B cell (primary cell): ENCODE data around the gene CTNNA1. TPM values are rescaled to one million over a fixed set of nuclear protein-coding genes. Genes with fewer than 3 reads are reported as not detected.

Experiments
- ATAC-seq: fragments of 200-7000 bp; cut with Tn5 transposase; one replicate; pipeline ENCODE4 v1.10.0; 2021; ENCODE audit warnings: low read depth, mild to moderate bottlenecking, moderate number of reproducible peaks, moderate library complexity
- CTCF ChIA-PET: fragments of 350-600 bp; sonication (Branson Sonifier 250); formaldehyde crosslinking; loops from one replicate; lab custom pipeline; 2021; ENCODE audit warnings: antibody characterized with exemption, inconsistent platforms; lab: Charles Lee
- POLR2A ChIA-PET: fragments of 350-600 bp; sonication (Branson Sonifier 250); formaldehyde crosslinking; loops from one replicate; lab custom pipeline; 2021; ENCODE audit warnings: antibody characterized with exemption; lab: Charles Lee
- DNase-seq: peaks from one replicate; pipeline ENCODE4 v3.0.0; 2013
- H2AFZ ChIP-seq: 2 replicates; pipeline ENCODE4 v1.6.1; 2012; ENCODE audit warnings: mild to moderate bottlenecking, low read depth, low read length; ENCODE audit not compliant: insufficient read depth, poor library complexity, severe bottlenecking
- H3K27ac ChIP-seq, 2 donors: 1 replicate in 1 of 2; 2 replicates in 1 of 2; pipeline ENCODE4 v1.5.1; 2012 to 2013; ENCODE audit warnings: low read length in 2 of 2, mild to moderate bottlenecking in 2 of 2, moderate library complexity in 1 of 2
- H3K27me3 ChIP-seq, 4 experiments: fragments of 200-600 bp in 1 of 4; sonication (generic) in 1 of 4; replicated peaks in 1 of 4; 1 replicate in 2 of 4; 2 replicates in 2 of 4; pipeline versions ENCODE4 v1.6.1 to v1.7.0; 2013 to 2016; ENCODE audit warnings: low read length in 3 of 4, mild to moderate bottlenecking in 2 of 4, mixed read lengths in 1 of 4, moderate library complexity in 1 of 4; ENCODE audit not compliant: insufficient read depth in 4 of 4, control insufficient read depth in 3 of 4; ENCODE audit errors: control extremely low read depth in 1 of 4
- H3K36me3 ChIP-seq, 2 experiments: replicated peaks in 1 of 2; 1 replicate in 1 of 2; 2 replicates in 1 of 2; pipeline versions ENCODE4 v1.6.1 to v1.7.1; 2013; ENCODE audit warnings: low read length in 1 of 2; ENCODE audit not compliant: insufficient read depth in 2 of 2, control insufficient read depth in 1 of 2; ENCODE audit errors: control extremely low read depth in 1 of 2, extremely low read depth in 1 of 2
- H3K4me1 ChIP-seq, 2 donors: fragments of 200-600 bp in 1 of 2; sonication (generic) in 1 of 2; 1 replicate in 1 of 2; 2 replicates in 1 of 2; pipeline versions ENCODE4 v1.5.1 to v1.6.1; 2013 to 2017; ENCODE audit warnings: low read length in 2 of 2; ENCODE audit not compliant: control insufficient read depth in 2 of 2, insufficient read depth in 2 of 2
- H3K4me2 ChIP-seq: replicated peaks from 2 replicates; pipeline ENCODE3; 2012; ENCODE audit warnings: mild to moderate bottlenecking, low read depth, low read length; ENCODE audit not compliant: poor library complexity, severe bottlenecking
- H3K4me3 ChIP-seq, 5 experiments: fragments of 200-600 bp in 1 of 5; sonication (generic) in 1 of 5; 1 replicate in 3 of 5; 2 replicates in 2 of 5; pipeline versions ENCODE4 v1.5.1 to v1.7.0; 2011 to 2016; ENCODE audit warnings: low read length in 4 of 5, mild to moderate bottlenecking in 4 of 5, low read depth in 2 of 5, control low read depth in 1 of 5, moderate library complexity in 1 of 5; ENCODE audit not compliant: insufficient read depth in 1 of 5; ENCODE audit errors: control extremely low read depth in 1 of 5, extremely low read depth in 1 of 5
- H3K79me2 ChIP-seq: fragments of 200-600 bp; sonication (generic); one replicate; pipeline ENCODE4 v1.6.0; 2016; ENCODE audit warnings: low read length; ENCODE audit not compliant: control insufficient read depth, insufficient read depth
- H3K9ac ChIP-seq: fragments of 200-600 bp; sonication (generic); 2 replicates; pipeline ENCODE4 v1.6.1; 2017; ENCODE audit warnings: mild to moderate bottlenecking, low read length, moderate library complexity
- H3K9me3 ChIP-seq, 3 donors: one replicate each; pipeline versions ENCODE4 v1.6.1 to v1.7.1; 2013; ENCODE audit warnings: low read length in 2 of 3; ENCODE audit not compliant: control insufficient read depth in 2 of 3, insufficient read depth in 1 of 3; ENCODE audit errors: control extremely low read depth in 1 of 3
- H4K20me1 ChIP-seq: 2 replicates; pipeline ENCODE4 v1.6.0; 2012; ENCODE audit warnings: mild to moderate bottlenecking, low read length; ENCODE audit not compliant: insufficient read depth, control insufficient read depth, poor library complexity, severe bottlenecking
- H3K27ac Mint-ChIP-seq: one replicate; pipeline ENCODE4 v1.8.0; 2021; ENCODE audit warnings: mixed read lengths
- H3K27me3 Mint-ChIP-seq: one replicate; pipeline ENCODE4 v1.8.0; 2021; ENCODE audit warnings: mixed read lengths
- H3K4me1 Mint-ChIP-seq: one replicate; pipeline ENCODE4 v1.8.0; 2021; ENCODE audit warnings: mixed read lengths
- H3K4me3 Mint-ChIP-seq: one replicate; pipeline ENCODE4 v1.8.0; 2021; ENCODE audit warnings: mixed read lengths
- H3K9me3 Mint-ChIP-seq: one replicate; pipeline ENCODE4 v1.8.0; 2022; ENCODE audit warnings: mixed read lengths; ENCODE audit not compliant: insufficient read depth
- CTCF ChIP-seq: fragments of 200-600 bp; IDR thresholded peaks from one replicate; pipeline ENCODE4 v1.8.0; 2022; ENCODE audit warnings: antibody characterized with exemption, mild to moderate bottlenecking
- EZH2 ChIP-seq: IDR thresholded peaks from 2 replicates; pipeline ENCODE4 v1.6.1; 2012; ENCODE audit warnings: borderline replicate concordance, low read depth, mild to moderate bottlenecking, moderate library complexity, low read length; ENCODE audit not compliant: insufficient read depth, poor library complexity, severe bottlenecking
- WGBS: methylation state at CpG from one replicate; pipeline ENCODE4 v1.1.5; 2013; ENCODE audit warnings: missing lambda C conversion rate; ENCODE audit not compliant: insufficient coverage; 5-methylcytosine and 5-hydroxymethylcytosine counted together
- intact Hi-C: fragments of 100-400 bp; cut with micrococcal nuclease; formaldehyde crosslinking; loops from one replicate; pipeline ENCODE4 v1.10.0; 2022
- polyA plus RNA-seq: library from polyadenylated mRNA; depleted of rRNA; stranded (reverse); fragments of >200 nt; gene quantifications from 2 replicates; pipeline ENCODE4 v1.2.3, GENCODE V29; 2012
- total RNA-seq, 2 donors: library from RNA; stranded (reverse); fragments of 120-200 nt in 1 of 2; gene quantifications; 1 replicate in 1 of 2; 2 replicates in 1 of 2; pipeline versions ENCODE4 v1.2.3 to v1.2.4, GENCODE V29; 2013 to 2022

The CTNNA1 gene
- total and polyA plus RNA-seq, 2 donors (not counting 1 experiment from before 2014, with no cell fraction given): 22.7 to 96.0 TPM

GRCh38 chr5:138716456-138716924 lies 36.7 kb upstream of the CTNNA1 start:
- H3K4me1 Mint-ChIP-seq: no peaks in the 10 kb centered on the region
- Histone ChIP-seq H3K9me3 (no peaks in the 10 kb centered on the region), H2AFZ (no peak overlapping the region), H3K4me1 (no peaks in the 10 kb centered on the region), H3K79me2 (no peaks in the 10 kb centered on the region), H3K9ac (no peak overlapping the region), H4K20me1 (no peaks in the 10 kb centered on the region), H3K27me3 (peaks cover 0 to 3% (median 0%) of the 10 kb centered on the region in 4 experiments), H3K36me3 (no peaks in the 10 kb centered on the region), H3K4me2 (no peak overlapping the region), H3K27ac (no peak overlapping the region), H3K4me3 (no peak overlapping the region)
- DNase-seq (no peak), ATAC-seq (no peak)
- intact Hi-C loops: no loop called here
- no peak overlapping the region for H3K4me3 Mint-ChIP-seq
- WGBS: 50% methylated on average over 1 of the region's 3 CpGs
- ChIA-PET POLR2A (no interaction called here), CTCF (no interaction called here)
- no peak overlapping the region for H3K27ac Mint-ChIP-seq
- peaks cover 13% of the 10 kb centered on the region for H3K27me3 Mint-ChIP-seq
- TF ChIP-seq CTCF (no peak), EZH2 (no peak)
- H3K9me3 Mint-ChIP-seq: no peaks in the 10 kb centered on the region

GRCh38 chr5:138717399-138717798 lies 35.8 kb upstream of the CTNNA1 start:
- Histone ChIP-seq H3K27me3 (peaks cover 0 to 7% (median 3%) of the 10 kb centered on the region in 4 experiments), H3K79me2 (no peaks in the 10 kb centered on the region), H3K9me3 (no peaks in the 10 kb centered on the region), H4K20me1 (no peaks in the 10 kb centered on the region), H3K36me3 (no peaks in the 10 kb centered on the region), H3K4me2 (no peak overlapping the region), H3K4me1 (no peaks in the 10 kb centered on the region), H3K4me3 (no peak overlapping the region), H2AFZ (no peak overlapping the region), H3K27ac (no peak overlapping the region), H3K9ac (no peak overlapping the region)
- Mint-ChIP-seq H3K9me3 (no peaks in the 10 kb centered on the region), H3K27ac (no peak overlapping the region), H3K27me3 (peaks cover 16% of the 10 kb centered on the region), H3K4me3 (no peak overlapping the region), H3K4me1 (no peaks in the 10 kb centered on the region)
- DNase-seq (no peak), ATAC-seq (no peak)
- WGBS: 100% methylated on average over 1 of the region's 3 CpGs
- no peak for TF ChIP-seq EZH2
- TF ChIP-seq CTCF: no peak
- intact Hi-C loops: no loop called here
- POLR2A ChIA-PET: no interaction called here
- CTCF ChIA-PET: no interaction called here
